H1 (cell line): ENCODE measurements around the gene MMP24. TPM values are rescaled to one million over a fixed set of nuclear protein-coding genes. Genes with fewer than 3 reads are reported as not detected.

Experiments
- CBX8 ChIP-seq: fragments of 300-800, 300-1000 bp; sonication (generic); IDR thresholded peaks from 2 replicates; pipeline ENCODE4 v1.7.1; 2016; ENCODE audit warnings: low read depth, low read length, borderline replicate concordance
- ZNF274 ChIP-seq: IDR thresholded peaks from 2 replicates; pipeline ENCODE4 v1.7.0; 2012; ENCODE audit warnings: low read length, borderline replicate concordance; ENCODE audit errors: extremely low read depth
- polyA plus RNA-seq, 7 experiments: library from polyadenylated mRNA; depleted of rRNA in 3 of 7; stranded (reverse) in 5 of 7; unstranded in 2 of 7; fragments of >200 nt in 5 of 7; fragments of 200-250 nt in 2 of 7; gene quantifications; 1 replicate in 5 of 7; 2 replicates in 1 of 7; 4 replicates in 1 of 7; pipeline versions ENCODE4 v1.2.1 to v1.2.3, GENCODE V29; 2011 to 2013; ENCODE audit warnings: missing spikeins in 2 of 7, mixed read lengths in 2 of 7
- total RNA-seq: library from RNA; stranded (reverse); fragmentation: NEBNext Ultra II Directional; extraction: Animal tissue kit (Norgen Biotek cat#: 25700); gene quantifications from 2 replicates; pipeline ENCODE4 v1.2.1, GENCODE V29; 2021
- TF ChIP-seq, protein P1 (sequence below): IDR thresholded peaks from 2 replicates; pipeline ENCODE4 v1.6.1; 2012; ENCODE audit warnings: inconsistent platforms

MMP24 gene
- total and polyA plus RNA-seq, 2 of the 8 experiments (the other 6 are each of a cell fraction or from before 2014, with no cell fraction given) = 18.8 to 21.4 TPM

DNA sequence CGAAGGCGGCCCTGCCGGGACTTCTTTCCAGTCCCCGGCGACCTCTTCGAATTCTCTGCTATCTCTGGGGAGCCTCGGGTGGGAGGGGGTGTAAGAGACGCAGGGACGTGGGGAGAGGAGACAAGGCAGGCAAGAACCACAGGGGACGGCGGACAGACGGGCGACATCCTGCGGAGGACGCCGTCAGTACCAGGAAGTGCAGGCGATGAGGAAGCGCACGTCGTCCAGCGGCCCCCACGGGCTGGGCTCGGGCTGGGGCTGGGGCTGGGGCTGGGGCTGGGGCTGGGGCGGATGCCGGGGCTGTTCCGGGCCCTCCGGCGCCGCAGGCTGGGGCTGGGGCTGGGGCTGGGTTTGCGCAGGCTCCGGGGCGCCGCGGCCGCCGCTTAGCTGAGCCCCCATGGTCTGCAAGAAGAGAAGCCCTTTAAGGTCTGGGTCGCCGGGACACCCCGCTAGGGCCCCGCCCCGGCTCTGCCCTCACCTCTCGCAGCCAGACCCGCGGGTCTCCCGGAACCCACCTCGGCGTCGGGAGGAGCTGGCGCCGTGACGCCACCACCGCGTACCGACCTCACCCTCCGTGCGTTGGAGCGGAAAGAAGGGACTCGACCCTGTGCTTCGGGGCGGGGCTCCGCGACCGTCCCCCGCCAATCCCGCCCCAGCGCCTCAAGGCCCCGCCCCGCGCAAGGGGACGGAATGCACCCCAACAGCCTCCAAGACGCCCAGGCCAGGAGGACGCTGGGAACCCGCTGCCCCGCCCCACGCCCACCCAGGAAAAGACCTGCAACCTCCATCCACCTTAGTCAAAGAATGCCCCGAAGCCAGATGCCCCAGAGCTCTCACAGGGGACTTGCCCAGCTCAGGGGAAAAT lies 51.3 kb downstream of the MMP24 start, which contains the start of gene MMP24OS (continued):
- TF ChIP-seq ZNF274 (no peak), CBX8 (no peak)
- TF ChIP-seq, protein P1, sequence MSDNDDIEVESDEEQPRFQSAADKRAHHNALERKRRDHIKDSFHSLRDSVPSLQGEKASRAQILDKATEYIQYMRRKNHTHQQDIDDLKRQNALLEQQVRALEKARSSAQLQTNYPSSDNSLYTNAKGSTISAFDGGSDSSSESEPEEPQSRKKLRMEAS = peak; percentile 21; the same call in 1 of the 2 replicates
